CD8-positive, alpha-beta memory T cell (primary cell): Measurements from ENCODE around the gene MTMR10. TPM values are rescaled to one million over a fixed set of nuclear protein-coding genes. Genes with fewer than 3 reads are reported as not detected.

Experiments
- CTCF ChIA-PET: fragments of 350-600 bp; sonication (Branson Sonifier 250); formaldehyde crosslinking; loops from one replicate; lab custom pipeline; 2021; ENCODE audit warnings: antibody characterized with exemption; lab: Charles Lee
- POLR2A ChIA-PET: fragments of 350-600 bp; sonication (Branson Sonifier 250); formaldehyde crosslinking; loops from one replicate; lab custom pipeline; 2021; ENCODE audit warnings: antibody characterized with exemption; lab: Charles Lee
- DNase-seq, 5 donors: peaks; one replicate each; pipeline versions ENCODE4 v3.0.0 to v3.0.0-alpha.2; 2020 to 2022; ENCODE audit warnings: mixed read lengths in 1 of 5
- H3K27ac ChIP-seq: one replicate; pipeline ENCODE4 v1.7.0; 2013; ENCODE audit warnings: low read depth, mild to moderate bottlenecking, low read length, moderate library complexity
- H3K27me3 ChIP-seq: 2 replicates; pipeline ENCODE4 v1.7.0; 2013; ENCODE audit warnings: low read length, mild to moderate bottlenecking; ENCODE audit not compliant: insufficient read depth, poor library complexity, severe bottlenecking
- H3K36me3 ChIP-seq: 2 replicates; pipeline ENCODE4 v1.7.0; 2013; ENCODE audit warnings: mild to moderate bottlenecking, low read length, moderate library complexity; ENCODE audit not compliant: insufficient read depth
- H3K4me1 ChIP-seq: 2 replicates; pipeline ENCODE4 v1.7.0; 2013; ENCODE audit warnings: mild to moderate bottlenecking, low read length, moderate library complexity; ENCODE audit not compliant: insufficient read depth
- H3K4me3 ChIP-seq: 2 replicates; pipeline ENCODE4 v1.7.0; 2013; ENCODE audit warnings: mild to moderate bottlenecking, low read length
- H3K9me3 ChIP-seq: 2 replicates; pipeline ENCODE4 v1.7.0; 2013; ENCODE audit warnings: mild to moderate bottlenecking, low read length
- H3K27ac Mint-ChIP-seq, 8 donors: one replicate each; pipeline ENCODE4 v1.8.0; 2020 to 2021; ENCODE audit warnings: mixed read lengths in 8 of 8, mild to moderate bottlenecking in 6 of 8, inconsistent platforms in 3 of 8, moderate library complexity in 3 of 8
- H3K27me3 Mint-ChIP-seq, 2 donors: one replicate each; pipeline ENCODE4 v1.8.0; 2020 to 2021; ENCODE audit warnings: mixed read lengths in 2 of 2, mild to moderate bottlenecking in 1 of 2, moderate library complexity in 1 of 2
- H3K36me3 Mint-ChIP-seq, 3 donors: one replicate each; pipeline ENCODE4 v1.8.0; 2020 to 2021; ENCODE audit warnings: mixed read lengths in 3 of 3, inconsistent platforms in 1 of 3, mild to moderate bottlenecking in 1 of 3
- H3K4me1 Mint-ChIP-seq, 3 donors: one replicate each; pipeline ENCODE4 v1.8.0; 2020 to 2021; ENCODE audit warnings: mixed read lengths in 3 of 3, inconsistent platforms in 1 of 3, mild to moderate bottlenecking in 1 of 3
- H3K4me3 Mint-ChIP-seq, 7 donors: one replicate each; pipeline ENCODE4 v1.8.0; 2020 to 2021; ENCODE audit warnings: mixed read lengths in 7 of 7, mild to moderate bottlenecking in 6 of 7, moderate library complexity in 4 of 7, inconsistent platforms in 2 of 7
- H3K9me3 Mint-ChIP-seq, 5 donors: one replicate each; pipeline ENCODE4 v1.8.0; 2020 to 2022; ENCODE audit warnings: mixed read lengths in 5 of 5, mild to moderate bottlenecking in 3 of 5, moderate library complexity in 2 of 5, inconsistent platforms in 1 of 5
- polyA plus RNA-seq: library from polyadenylated mRNA; unstranded; fragments of 300-500 nt; fragmentation: Illumina TruSeq; gene quantifications from one replicate; pipeline ENCODE4 v1.2.3, GENCODE V29; 2021
- total RNA-seq, 2 experiments: library from RNA; stranded (reverse); gene quantifications; one replicate each; pipeline ENCODE4 v1.2.3, GENCODE V29; 2021

Gene MTMR10, protein sequence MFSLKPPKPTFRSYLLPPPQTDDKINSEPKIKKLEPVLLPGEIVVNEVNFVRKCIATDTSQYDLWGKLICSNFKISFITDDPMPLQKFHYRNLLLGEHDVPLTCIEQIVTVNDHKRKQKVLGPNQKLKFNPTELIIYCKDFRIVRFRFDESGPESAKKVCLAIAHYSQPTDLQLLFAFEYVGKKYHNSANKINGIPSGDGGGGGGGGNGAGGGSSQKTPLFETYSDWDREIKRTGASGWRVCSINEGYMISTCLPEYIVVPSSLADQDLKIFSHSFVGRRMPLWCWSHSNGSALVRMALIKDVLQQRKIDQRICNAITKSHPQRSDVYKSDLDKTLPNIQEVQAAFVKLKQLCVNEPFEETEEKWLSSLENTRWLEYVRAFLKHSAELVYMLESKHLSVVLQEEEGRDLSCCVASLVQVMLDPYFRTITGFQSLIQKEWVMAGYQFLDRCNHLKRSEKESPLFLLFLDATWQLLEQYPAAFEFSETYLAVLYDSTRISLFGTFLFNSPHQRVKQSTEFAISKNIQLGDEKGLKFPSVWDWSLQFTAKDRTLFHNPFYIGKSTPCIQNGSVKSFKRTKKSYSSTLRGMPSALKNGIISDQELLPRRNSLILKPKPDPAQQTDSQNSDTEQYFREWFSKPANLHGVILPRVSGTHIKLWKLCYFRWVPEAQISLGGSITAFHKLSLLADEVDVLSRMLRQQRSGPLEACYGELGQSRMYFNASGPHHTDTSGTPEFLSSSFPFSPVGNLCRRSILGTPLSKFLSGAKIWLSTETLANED
- total RNA-seq (10 to 100 TPM; 17.3 to 18.0 TPM), polyA plus RNA-seq (9.6 TPM)

DNA sequence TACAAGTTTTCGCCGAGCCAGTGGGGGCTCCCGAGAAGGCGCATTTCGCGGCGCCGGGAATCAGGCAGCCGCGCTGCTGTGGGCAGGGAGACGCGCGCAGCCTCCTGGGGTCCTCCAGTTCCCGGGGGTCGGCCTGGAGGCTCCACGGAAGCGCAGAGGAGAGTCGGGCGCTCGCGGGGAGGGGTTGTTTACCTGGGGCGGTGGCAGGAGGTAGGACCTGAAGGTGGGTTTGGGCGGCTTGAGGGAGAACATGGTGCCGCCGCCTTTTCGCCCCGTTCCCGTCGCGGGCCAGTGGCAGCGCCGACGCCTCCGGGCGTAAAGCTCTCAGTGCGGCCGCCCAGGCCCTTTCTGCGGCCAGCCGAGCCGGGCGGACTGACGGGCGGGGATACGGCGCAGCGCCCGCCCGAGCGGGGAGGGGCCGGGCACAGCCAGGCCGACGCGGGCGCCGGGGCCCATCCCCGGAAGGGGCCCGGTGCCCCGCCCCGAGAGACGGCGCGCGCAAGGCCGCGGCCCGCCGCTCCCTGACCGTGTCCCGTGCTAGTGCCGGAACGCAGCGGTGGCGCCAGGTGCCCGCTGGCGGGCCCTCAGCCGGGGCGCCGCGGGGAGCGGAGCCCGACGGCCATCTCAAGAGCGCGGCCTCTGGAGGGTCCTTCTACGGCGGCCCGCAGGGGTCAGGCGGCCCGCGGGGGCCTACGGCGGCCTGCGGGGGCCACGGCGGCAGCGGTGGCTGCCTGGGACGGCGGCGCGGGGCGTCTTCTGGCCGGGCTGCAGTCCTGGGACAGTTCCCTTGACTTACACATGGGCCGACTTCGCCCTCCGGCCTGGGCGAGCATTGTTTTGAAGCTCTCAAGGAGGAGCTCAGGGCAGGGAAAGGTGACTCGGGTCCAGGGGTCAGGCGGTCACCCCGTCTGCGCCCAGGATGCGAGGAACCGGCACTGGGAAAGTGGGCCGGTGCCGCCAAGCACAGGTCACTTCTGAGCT is at the start of gene MTMR10:
Gene MTMR10, minus strand, starts transcription at position 374 of the 981 bp plus-strand sequence. Its CDS starts 122 bp downstream, at position 252.
- peaks cover 4% of the 10 kb centered on the region in 2 donors for H3K27me3 Mint-ChIP-seq
- Histone ChIP-seq H3K27me3 (no peaks in the 10 kb centered on the region), H3K9me3 (no peaks in the 10 kb centered on the region), H3K36me3 (peaks cover 7% of the 10 kb centered on the region), H3K4me1 (peaks cover 34% of the 10 kb centered on the region), H3K4me3 (peak within 1 kb of the TSS; percentile 94), H3K27ac (peak within 1 kb of the TSS; percentile 78)
- peak; percentile 57 to 83 (median 79) for DNase-seq
- peak within 1 kb of the TSS; percentile 93 to 100 (median 94) for H3K4me3 Mint-ChIP-seq
- POLR2A ChIA-PET: interaction anchor here (0.5 to 0.6 kb wide), 2 partner anchors 40 to 122 kb away, joined by 3 read pairs; no protein-coding TSS in a partner anchor
- CTCF ChIA-PET: interaction anchor here (1.2 kb wide), 1 partner anchor 138 kb away, joined by 3 read pairs; no protein-coding TSS in a partner anchor
- H3K4me1 Mint-ChIP-seq: peaks cover 25 to 46% (median 37%) of the 10 kb centered on the region in 3 donors
- H3K27ac Mint-ChIP-seq: peak within 1 kb of the TSS; percentile 86 to 99 (median 94)
- peaks cover 0 to 23% (median 7%) of the 10 kb centered on the region in 3 donors for H3K36me3 Mint-ChIP-seq
- H3K9me3 Mint-ChIP-seq: no peaks in the 10 kb centered on the region

DNA sequence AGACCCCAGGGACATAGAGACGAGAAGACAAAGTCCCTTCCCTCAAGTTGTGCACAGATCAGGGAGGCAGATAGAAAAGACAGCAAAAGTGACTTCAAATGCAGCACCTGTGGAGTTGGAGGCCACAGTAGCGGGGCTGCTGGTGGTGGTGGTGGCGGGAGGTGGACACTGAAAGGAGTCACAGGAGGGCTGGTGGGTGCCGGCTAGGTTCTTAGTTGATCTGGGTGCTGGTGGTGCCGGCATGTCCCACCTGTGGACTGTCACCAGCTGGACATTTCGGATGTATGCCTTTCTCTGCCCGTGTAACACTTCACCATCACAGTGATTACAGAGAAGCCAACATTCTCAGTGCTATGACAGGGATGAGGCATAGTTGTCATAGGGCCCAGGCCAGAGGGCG is 49.2 kb upstream of the MTMR10 start:
- Mint-ChIP-seq H3K27ac (no peak overlapping the region), H3K9me3 (no peaks in the 10 kb centered on the region), H3K36me3 (no peaks in the 10 kb centered on the region), H3K4me1 (no peaks in the 10 kb centered on the region), H3K27me3 (peaks cover 4 to 13% of the 10 kb centered on the region in 2 donors), H3K4me3 (no peak overlapping the region)
- Histone ChIP-seq H3K9me3 (no peaks in the 10 kb centered on the region), H3K27ac (no peak overlapping the region), H3K36me3 (no peaks in the 10 kb centered on the region), H3K4me3 (no peak overlapping the region), H3K27me3 (no peaks in the 10 kb centered on the region), H3K4me1 (no peaks in the 10 kb centered on the region)
- POLR2A ChIA-PET: no interaction called here
- CTCF ChIA-PET: no interaction called here
- DNase-seq: no peak

DNA sequence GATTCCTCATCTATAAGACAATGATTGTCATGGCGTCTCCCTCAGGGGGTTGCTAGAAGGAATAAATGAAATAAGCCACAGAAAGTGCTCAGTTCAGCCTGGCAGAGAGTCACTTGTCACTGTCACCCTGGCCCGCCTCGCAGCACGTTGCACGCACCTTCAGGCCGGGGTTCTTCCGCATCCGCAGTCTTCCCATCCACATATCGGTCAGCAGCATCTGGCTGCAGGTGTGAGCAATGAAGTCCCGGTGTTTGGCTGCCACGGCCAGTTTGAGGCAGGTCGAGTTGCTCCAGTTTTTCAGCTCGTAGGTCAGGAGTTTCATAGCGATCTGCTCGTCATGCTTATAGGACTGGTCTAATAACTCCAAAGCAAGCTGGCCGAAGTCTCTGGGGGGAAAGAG is 48.5 kb upstream of the MTMR10 start:
- no peak overlapping the region for H3K27ac Mint-ChIP-seq
- Histone ChIP-seq H3K4me1 (no peaks in the 10 kb centered on the region), H3K4me3 (no peak overlapping the region), H3K27me3 (no peaks in the 10 kb centered on the region), H3K9me3 (no peaks in the 10 kb centered on the region), H3K36me3 (no peaks in the 10 kb centered on the region), H3K27ac (no peak overlapping the region)
- H3K36me3 Mint-ChIP-seq: no peaks in the 10 kb centered on the region
- H3K4me3 Mint-ChIP-seq: no peak overlapping the region
- ChIA-PET CTCF (no interaction called here), POLR2A (no interaction called here)
- no peak for DNase-seq
- H3K4me1 Mint-ChIP-seq: no peaks in the 10 kb centered on the region
- no peaks in the 10 kb centered on the region for H3K9me3 Mint-ChIP-seq
- peaks cover 4 to 13% of the 10 kb centered on the region in 2 donors for H3K27me3 Mint-ChIP-seq

DNA sequence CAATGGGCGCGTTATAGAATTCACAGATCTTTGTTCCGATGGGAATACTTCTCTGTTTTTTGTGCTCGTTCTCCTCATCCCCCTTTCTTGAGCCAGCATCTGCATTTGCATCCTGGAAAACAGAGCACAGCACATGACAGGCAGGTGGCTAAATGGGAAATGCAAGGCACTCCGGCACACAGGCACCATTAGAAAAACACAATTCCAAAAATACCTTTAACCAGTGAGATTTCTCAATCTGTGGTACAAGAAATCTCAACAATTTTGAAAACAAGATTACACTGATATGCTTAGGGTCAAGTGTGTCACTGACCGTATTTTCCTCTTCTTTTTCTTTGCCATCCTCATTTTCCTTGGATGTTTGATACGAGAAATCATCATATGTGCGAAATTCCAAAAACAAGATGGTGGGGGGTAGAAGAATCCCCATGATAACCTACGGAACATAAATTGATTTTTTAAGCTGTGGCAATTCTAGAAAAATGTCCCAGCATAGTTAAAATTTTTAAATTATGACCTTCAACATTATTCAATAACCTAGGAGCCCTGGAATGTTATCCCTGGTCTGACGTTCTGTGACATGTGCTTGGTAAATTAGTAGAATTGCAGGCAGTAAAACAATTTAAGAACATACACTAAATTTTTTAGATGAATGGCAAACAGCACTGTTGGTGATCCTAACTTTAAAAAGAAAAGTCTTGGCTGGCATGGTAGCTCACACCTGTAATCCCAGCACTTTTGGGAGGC is 46.5 kb upstream of the MTMR10 start:
- no peaks in the 10 kb centered on the region for H3K27me3 ChIP-seq
- POLR2A ChIA-PET: no interaction called here
- no peak overlapping the region for H3K27ac ChIP-seq
- H3K36me3 ChIP-seq: no peaks in the 10 kb centered on the region
- Mint-ChIP-seq H3K4me1 (no peaks in the 10 kb centered on the region), H3K4me3 (no peak overlapping the region), H3K27me3 (peaks cover 4 to 12% of the 10 kb centered on the region in 2 donors), H3K9me3 (no peaks in the 10 kb centered on the region), H3K36me3 (no peaks in the 10 kb centered on the region), H3K27ac (no peak overlapping the region)
- DNase-seq: no peak
- CTCF ChIA-PET: no interaction called here
- H3K4me1 ChIP-seq: no peaks in the 10 kb centered on the region
- H3K9me3 ChIP-seq: no peaks in the 10 kb centered on the region
- no peak overlapping the region for H3K4me3 ChIP-seq

DNA sequence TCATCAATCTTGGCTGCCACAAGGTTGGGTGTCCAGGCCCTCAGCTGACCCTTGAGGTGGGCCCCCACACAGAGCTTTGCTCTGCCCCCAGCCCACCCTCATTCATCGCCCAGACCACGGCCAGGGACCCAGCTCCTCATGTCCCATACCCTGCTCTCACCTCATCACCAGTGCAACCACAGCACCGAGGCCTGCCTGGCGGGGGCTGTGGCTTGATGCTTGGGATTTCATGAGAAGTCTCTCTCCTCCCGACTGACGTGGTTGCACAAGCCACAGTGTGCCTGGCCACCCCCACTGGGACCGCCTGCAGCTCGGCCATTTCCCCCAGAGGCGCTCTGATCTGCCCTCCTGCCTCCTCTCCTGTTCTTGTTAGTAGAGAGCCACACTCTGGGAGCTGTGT is 45.4 kb upstream of the MTMR10 start:
- Histone ChIP-seq H3K36me3 (no peaks in the 10 kb centered on the region), H3K9me3 (no peaks in the 10 kb centered on the region), H3K27me3 (no peaks in the 10 kb centered on the region), H3K27ac (no peak overlapping the region), H3K4me3 (no peak overlapping the region), H3K4me1 (no peaks in the 10 kb centered on the region)
- H3K27me3 Mint-ChIP-seq: peaks cover 4 to 7% of the 10 kb centered on the region in 2 donors
- no peaks in the 10 kb centered on the region for H3K36me3 Mint-ChIP-seq
- H3K27ac Mint-ChIP-seq: peak overlapping the region in 1 of 8 donors; percentile 19
- POLR2A ChIA-PET: no interaction called here
- CTCF ChIA-PET: no interaction called here
- no peak overlapping the region for H3K4me3 Mint-ChIP-seq
- no peak for DNase-seq
- H3K4me1 Mint-ChIP-seq: no peaks in the 10 kb centered on the region
- H3K9me3 Mint-ChIP-seq: no peaks in the 10 kb centered on the region

DNA sequence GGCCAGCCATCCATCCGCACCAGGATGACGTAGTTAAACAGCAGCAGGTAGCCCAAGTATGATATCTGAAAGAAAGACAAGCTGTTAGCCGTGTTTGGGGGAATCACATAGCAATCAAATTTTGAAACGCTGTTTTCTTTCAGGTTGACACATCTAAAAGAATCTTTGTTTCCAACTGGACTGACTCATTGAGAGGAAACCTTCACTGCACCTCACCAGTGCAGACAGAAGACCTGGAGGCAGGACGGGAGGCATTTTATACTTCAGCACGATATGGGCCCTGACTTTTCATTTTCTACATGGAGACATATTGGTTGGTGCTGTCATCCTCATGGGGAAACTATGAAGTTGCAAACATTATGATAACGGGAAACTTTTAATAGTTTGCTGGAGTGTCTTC is 44.2 kb upstream of the MTMR10 start:
- Mint-ChIP-seq H3K27me3 (peaks cover under 1 to 6% of the 10 kb centered on the region in 2 donors), H3K4me1 (no peaks in the 10 kb centered on the region), H3K4me3 (no peak overlapping the region), H3K36me3 (no peaks in the 10 kb centered on the region), H3K9me3 (no peaks in the 10 kb centered on the region), H3K27ac (peak overlapping the region in 1 of 8 donors; percentile 26)
- ChIA-PET POLR2A (no interaction called here), CTCF (no interaction called here)
- no peaks in the 10 kb centered on the region for H3K36me3 ChIP-seq
- H3K27me3 ChIP-seq: no peaks in the 10 kb centered on the region
- H3K27ac ChIP-seq: no peak overlapping the region
- DNase-seq: no peak
- no peaks in the 10 kb centered on the region for H3K4me1 ChIP-seq
- H3K9me3 ChIP-seq: no peaks in the 10 kb centered on the region
- H3K4me3 ChIP-seq: no peak overlapping the region

DNA sequence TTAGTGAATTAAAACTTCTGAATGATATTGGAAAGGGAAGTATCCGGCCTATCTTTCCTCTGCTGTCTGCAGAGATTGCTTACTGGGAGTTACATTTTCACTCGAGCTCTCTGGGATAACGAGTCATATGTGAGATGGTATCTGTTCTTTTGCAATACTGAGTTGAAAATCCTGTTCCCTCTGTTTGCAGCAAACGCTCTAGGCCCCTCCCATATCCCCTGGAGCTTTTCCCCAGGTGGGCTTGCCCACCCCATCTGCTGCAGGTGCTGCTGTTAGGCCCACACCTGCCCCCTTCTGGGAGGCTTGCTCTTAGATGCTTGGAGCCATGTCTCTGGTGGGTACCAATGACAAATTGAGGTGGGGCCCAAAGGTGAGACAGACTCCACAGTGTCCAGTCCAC is 42.7 kb upstream of the MTMR10 start:
- Mint-ChIP-seq H3K9me3 (no peaks in the 10 kb centered on the region), H3K36me3 (no peaks in the 10 kb centered on the region), H3K4me1 (no peaks in the 10 kb centered on the region), H3K4me3 (no peak overlapping the region), H3K27ac (no peak overlapping the region), H3K27me3 (peaks cover 0 to 11% of the 10 kb centered on the region in 2 donors)
- ChIA-PET POLR2A (no interaction called here), CTCF (no interaction called here)
- no peaks in the 10 kb centered on the region for H3K36me3 ChIP-seq
- no peaks in the 10 kb centered on the region for H3K9me3 ChIP-seq
- H3K4me1 ChIP-seq: no peaks in the 10 kb centered on the region
- no peaks in the 10 kb centered on the region for H3K27me3 ChIP-seq
- no peak overlapping the region for H3K27ac ChIP-seq
- H3K4me3 ChIP-seq: no peak overlapping the region
- DNase-seq: no peak
